ENCODE measurements around the gene PADI4.

DNA sequence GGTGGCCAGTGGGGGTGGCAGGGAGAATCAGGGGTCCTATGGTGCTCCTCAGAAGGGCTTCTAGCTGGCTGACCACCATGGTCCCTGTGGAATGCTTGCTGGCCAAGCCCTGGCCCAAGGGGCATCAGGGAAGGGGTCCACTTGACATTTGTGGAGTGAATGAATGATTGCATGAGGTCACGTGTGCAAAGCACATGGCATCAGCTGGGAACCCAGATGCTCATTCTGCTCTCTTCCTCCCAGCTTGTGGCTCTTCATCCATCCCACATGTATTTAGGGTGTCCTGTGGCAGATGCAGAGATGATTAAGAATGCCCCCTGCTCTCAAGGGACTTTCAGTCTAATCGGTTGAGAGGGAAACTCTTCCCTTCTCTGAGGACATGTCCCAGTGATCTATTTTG, 27.1 kb upstream of the PADI4 start:
- TF ChIP-seq, protein P1, sequence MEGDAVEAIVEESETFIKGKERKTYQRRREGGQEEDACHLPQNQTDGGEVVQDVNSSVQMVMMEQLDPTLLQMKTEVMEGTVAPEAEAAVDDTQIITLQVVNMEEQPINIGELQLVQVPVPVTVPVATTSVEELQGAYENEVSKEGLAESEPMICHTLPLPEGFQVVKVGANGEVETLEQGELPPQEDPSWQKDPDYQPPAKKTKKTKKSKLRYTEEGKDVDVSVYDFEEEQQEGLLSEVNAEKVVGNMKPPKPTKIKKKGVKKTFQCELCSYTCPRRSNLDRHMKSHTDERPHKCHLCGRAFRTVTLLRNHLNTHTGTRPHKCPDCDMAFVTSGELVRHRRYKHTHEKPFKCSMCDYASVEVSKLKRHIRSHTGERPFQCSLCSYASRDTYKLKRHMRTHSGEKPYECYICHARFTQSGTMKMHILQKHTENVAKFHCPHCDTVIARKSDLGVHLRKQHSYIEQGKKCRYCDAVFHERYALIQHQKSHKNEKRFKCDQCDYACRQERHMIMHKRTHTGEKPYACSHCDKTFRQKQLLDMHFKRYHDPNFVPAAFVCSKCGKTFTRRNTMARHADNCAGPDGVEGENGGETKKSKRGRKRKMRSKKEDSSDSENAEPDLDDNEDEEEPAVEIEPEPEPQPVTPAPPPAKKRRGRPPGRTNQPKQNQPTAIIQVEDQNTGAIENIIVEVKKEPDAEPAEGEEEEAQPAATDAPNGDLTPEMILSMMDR (IDR thresholded peaks at IDR 0.05) = no peak
- no peak for TF ChIP-seq POLR2A (IDR thresholded peaks at IDR 0.05)
